ENCODE results near the gene BCCIP.

GRCh38 chr10:125778556-125778955 is 44.8 kb upstream of the BCCIP start:
- TF ChIP-seq CTCF (IDR thresholded peaks at IDR 0.05; ENCODE audit: insufficient read depth, low read length, poor library complexity, severe bottlenecking), result no peak
- TF ChIP-seq EZH2phosphoT487 (conservative IDR thresholded peaks at IDR 0.05; ENCODE audit: low read length), result no peak

All from SU-DHL-6 (cell line).